ENCODE results near the gene MRPL28. TPM values are rescaled to one million over a fixed set of nuclear protein-coding genes. Genes with fewer than 3 reads are reported as not detected.

Gene MRPL28
- total and polyA plus RNA-seq, 11 donors: 66.3 to 157 (median 85.5) TPM

DNA sequence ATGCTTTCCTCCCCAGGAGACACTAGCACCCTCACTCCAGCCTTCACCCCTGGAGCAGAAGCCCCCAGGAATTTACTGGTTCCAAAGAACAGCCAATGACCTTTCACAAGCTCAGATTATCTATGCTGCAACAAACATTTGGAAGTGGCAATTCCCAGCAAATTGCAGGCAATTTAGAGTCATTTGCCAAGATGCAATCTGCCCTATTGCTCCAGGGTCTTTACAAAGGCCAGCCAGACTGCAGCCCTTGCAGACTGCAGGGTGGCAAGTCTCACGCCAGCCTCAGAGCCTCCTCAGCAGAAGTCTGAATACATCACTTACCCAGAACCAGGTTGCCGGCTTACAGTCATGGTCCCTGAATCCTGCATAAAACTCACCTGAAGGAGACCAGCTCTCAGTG, 39.6 kb downstream of the MRPL28 start:
- H3K4me1 ChIP-seq: peaks cover 0 to 52% (median 15%) of the 10 kb centered on the region in 12 donors
- H3K4me3 ChIP-seq: no peak overlapping the region
- TF ChIP-seq, protein P1, sequence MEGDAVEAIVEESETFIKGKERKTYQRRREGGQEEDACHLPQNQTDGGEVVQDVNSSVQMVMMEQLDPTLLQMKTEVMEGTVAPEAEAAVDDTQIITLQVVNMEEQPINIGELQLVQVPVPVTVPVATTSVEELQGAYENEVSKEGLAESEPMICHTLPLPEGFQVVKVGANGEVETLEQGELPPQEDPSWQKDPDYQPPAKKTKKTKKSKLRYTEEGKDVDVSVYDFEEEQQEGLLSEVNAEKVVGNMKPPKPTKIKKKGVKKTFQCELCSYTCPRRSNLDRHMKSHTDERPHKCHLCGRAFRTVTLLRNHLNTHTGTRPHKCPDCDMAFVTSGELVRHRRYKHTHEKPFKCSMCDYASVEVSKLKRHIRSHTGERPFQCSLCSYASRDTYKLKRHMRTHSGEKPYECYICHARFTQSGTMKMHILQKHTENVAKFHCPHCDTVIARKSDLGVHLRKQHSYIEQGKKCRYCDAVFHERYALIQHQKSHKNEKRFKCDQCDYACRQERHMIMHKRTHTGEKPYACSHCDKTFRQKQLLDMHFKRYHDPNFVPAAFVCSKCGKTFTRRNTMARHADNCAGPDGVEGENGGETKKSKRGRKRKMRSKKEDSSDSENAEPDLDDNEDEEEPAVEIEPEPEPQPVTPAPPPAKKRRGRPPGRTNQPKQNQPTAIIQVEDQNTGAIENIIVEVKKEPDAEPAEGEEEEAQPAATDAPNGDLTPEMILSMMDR (IDR thresholded peaks at IDR 0.05): no peak
- no peaks in the 10 kb centered on the region for H3K36me3 ChIP-seq
- DNase-seq (no peak), ATAC-seq (no peak)
- no peaks in the 10 kb centered on the region for H3K27me3 ChIP-seq
- WGBS, 4 donors: 78 to 93% (median 87%) methylated on average over 2 of the region's 2 CpGs
- intact Hi-C loops (cut with DNase I): no loop called here
- no peak overlapping the region for H3K27ac ChIP-seq
- no peaks in the 10 kb centered on the region for H3K9me3 ChIP-seq

DNA sequence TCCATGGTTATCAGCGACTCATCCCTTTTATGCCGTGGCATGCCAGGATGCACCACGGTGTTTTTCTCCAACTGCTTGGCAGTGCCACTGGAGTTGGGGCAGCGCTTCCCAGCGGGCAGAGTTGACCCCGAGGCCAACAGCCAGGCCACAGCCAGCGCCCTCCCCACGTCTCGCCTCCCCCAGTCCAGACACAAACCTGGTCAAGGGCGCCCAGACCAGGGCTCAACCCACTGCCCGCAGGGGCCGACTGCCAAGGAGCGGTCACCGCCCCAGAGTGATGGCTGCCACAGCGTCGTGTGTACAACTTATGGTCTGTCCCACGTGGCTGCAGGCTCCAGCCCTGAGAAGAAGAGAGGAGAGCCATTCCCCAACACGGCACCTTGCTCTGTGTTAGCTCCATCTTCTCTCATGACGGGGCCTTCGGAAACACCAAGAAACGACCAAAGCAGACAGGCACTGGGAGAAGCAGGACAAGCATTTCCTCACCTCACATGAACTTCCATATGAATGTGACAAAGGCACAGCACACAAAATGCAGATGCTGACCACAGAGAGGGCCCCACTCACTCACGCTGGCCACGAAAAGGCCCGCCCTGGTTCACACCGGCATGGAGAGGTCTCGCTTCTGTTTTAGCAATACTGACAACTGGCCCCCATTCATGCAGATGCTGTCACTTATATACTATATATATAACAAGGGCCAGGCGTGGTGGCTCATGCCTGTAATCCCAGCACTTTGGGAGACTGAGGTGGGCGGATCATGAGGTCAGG, 44.8 kb downstream of the MRPL28 start:
- no peak for TF ChIP-seq POLR2A (IDR thresholded peaks at IDR 0.05)
- TF ChIP-seq, protein P1 (IDR thresholded peaks at IDR 0.05): no peak
- WGBS, 4 donors: 85 to 90% (median 88%) methylated on average over 20 to 28 of the region's 28 CpGs
- no peak for ATAC-seq
- intact Hi-C loops (cut with DNase I): no loop called here
- H3K27me3 ChIP-seq: no peaks in the 10 kb centered on the region
- H3K36me3 ChIP-seq: no peaks in the 10 kb centered on the region
- peak overlapping the region in 8 of 12 donors; percentile 4 to 51 (median 32) for H3K4me3 ChIP-seq
- H3K4me1 ChIP-seq: peaks cover 0 to 49% (median 19%) of the 10 kb centered on the region in 12 donors
- H3K9me3 ChIP-seq: no peaks in the 10 kb centered on the region
- peak overlapping the region in 3 of 12 donors; percentile 2 to 42 (median 27) for H3K27ac ChIP-seq
- no peak for DNase-seq

DNA sequence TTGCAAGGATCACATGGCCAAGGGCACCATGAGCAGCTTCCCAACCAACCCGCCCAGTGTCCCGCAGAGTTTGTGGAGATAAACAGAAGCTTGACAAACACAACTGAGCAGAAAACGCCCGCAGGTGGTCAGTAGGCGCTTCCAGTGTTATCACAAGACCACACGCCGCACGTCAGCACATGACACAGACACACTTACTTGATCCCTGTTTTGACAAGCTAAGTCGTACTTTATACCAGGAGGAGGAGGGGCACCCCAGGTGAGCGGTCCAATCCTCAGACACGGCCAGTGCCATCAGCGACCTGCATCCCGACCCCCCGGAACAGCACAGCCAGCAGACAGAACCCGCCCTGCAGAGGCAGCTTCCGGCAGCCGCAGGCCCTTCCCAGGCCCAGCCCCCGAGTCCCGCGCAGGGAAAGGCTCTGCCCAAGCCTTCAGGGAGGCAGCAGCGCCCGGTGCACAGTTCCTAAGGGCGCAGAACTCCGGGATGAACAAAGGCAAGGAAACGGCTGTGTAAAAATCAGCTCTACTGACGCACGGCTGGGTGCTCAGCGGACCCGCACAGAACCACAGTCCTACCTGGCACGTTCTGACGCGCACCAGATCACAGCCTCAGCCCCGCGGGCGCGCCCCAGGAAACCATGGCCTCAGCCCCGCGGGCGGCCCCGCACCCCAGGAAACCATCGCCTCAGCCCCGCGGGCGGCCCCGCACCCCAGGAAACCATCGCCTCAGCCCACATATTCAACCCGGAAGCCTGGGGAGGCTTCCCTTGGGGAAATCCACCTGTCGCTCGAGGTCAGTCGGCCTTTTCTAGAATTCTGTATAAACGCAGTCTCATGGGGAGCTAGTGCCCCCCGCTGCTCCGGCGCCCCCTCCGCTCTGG, 45.6 kb downstream of the MRPL28 start:
- WGBS, 4 donors: 53 to 71% (median 60%) methylated on average over 36 to 55 of the region's 55 CpGs
- DNase-seq: peak in 1 of 5 donors; percentile 37
- TF ChIP-seq POLR2A (IDR thresholded peaks at IDR 0.05): no peak
- TF ChIP-seq, protein P1 (IDR thresholded peaks at IDR 0.05): no peak
- no peaks in the 10 kb centered on the region for H3K36me3 ChIP-seq
- H3K9me3 ChIP-seq: no peaks in the 10 kb centered on the region
- peak overlapping the region in 10 of 12 donors; percentile 4 to 51 (median 28) for H3K4me3 ChIP-seq
- peak in 3 of 4 donors; percentile 5 to 69 (median 29) for ATAC-seq
- H3K27ac ChIP-seq: peak overlapping the region in 4 of 12 donors; percentile 2 to 42 (median 26)
- intact Hi-C loops (cut with DNase I): no loop called here
- H3K4me1 ChIP-seq: peaks cover 0 to 49% (median 19%) of the 10 kb centered on the region in 12 donors
- no peaks in the 10 kb centered on the region for H3K27me3 ChIP-seq

DNA sequence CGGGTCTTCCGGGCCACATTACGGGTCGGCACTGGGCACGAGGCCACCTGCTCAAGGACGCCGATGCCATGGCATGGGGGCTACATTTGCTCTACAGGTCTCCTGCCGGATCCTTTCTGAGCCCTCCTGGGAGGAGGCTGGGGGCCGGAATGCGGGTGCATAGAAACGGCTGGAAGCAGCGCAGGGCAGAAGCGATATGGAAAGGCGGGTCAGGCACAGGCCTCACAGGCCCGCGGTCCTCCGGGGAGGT, 46.2 kb downstream of the MRPL28 start:
- TF ChIP-seq, protein P1 (IDR thresholded peaks at IDR 0.05): no peak
- no peak for TF ChIP-seq POLR2A (IDR thresholded peaks at IDR 0.05)
- 82 to 89% (median 87%) methylated on average over 13 to 17 of the region's 17 CpGs for whole genome bisulfite sequencing, 4 donors
- intact Hi-C loops (cut with DNase I): no loop called here
- H3K27me3 ChIP-seq: no peaks in the 10 kb centered on the region
- H3K27ac ChIP-seq: peak overlapping the region in 1 of 12 donors; percentile 42
- no peak for ATAC-seq
- H3K4me3 ChIP-seq: peak overlapping the region in 1 of 12 donors; percentile 51
- no peaks in the 10 kb centered on the region for H3K9me3 ChIP-seq
- DNase-seq: no peak
- H3K4me1 ChIP-seq: peaks cover 0 to 49% (median 19%) of the 10 kb centered on the region in 12 donors
- H3K36me3 ChIP-seq: peaks cover 0 to 4% (median under 1%) of the 10 kb centered on the region in 9 donors

Measured in heart left ventricle (tissue), 16 donors.